ENCODE results near the gene MLXIP.

The MLXIP gene

GRCh38 chr12:122137229-122137628, 58.7 kb downstream of the MLXIP start:
- no peaks in the 10 kb centered on the region for H3F3A ChIP-seq (ENCODE audit: insufficient read depth)
- no peaks in the 10 kb centered on the region for H3K9me2 ChIP-seq (replicated peaks; ENCODE audit: insufficient read depth, low read length)
- H3K36me3 ChIP-seq (ENCODE audit: low read length) = no peaks in the 10 kb centered on the region
- no peak overlapping the region for H3K4me2 ChIP-seq (ENCODE audit: low read depth, low read length, poor library complexity, severe bottlenecking)
- no peak overlapping the region for H3K27ac ChIP-seq (ENCODE audit: low read depth, low read length)
- H4K20me1 ChIP-seq (ENCODE audit: low read depth, low read length) = no peaks in the 10 kb centered on the region
- no peaks in the 10 kb centered on the region for H3K79me2 ChIP-seq (ENCODE audit: insufficient read depth, low read length)
- no peaks in the 10 kb centered on the region for H3K27me3 ChIP-seq (ENCODE audit: low read length)
- no peak overlapping the region for H3K9ac ChIP-seq (ENCODE audit: low read length)
- TF ChIP-seq EZH2phosphoT487 (conservative IDR thresholded peaks at IDR 0.05; ENCODE audit: low read length) = no peak
- no peak for TF ChIP-seq CTCF (IDR thresholded peaks at IDR 0.05; ENCODE audit: insufficient read depth, low read length, poor library complexity, severe bottlenecking)
- no peaks in the 10 kb centered on the region for H3K9me3 ChIP-seq (ENCODE audit: insufficient read depth, low read length)
- H2AFZ ChIP-seq (ENCODE audit: low read depth, low read length, severe bottlenecking) = no peak overlapping the region
- H3K4me3 ChIP-seq (ENCODE audit: insufficient read depth, low read length, poor library complexity, severe bottlenecking) = no peak overlapping the region

- Histone ChIP-seq H3K79me2 (ENCODE audit: insufficient read depth, low read length) (no peaks in the 10 kb centered on the region), H3K4me2 (ENCODE audit: low read depth, low read length, poor library complexity, severe bottlenecking) (no peak overlapping the region), H3F3A (ENCODE audit: insufficient read depth) (no peaks in the 10 kb centered on the region), H3K4me3 (ENCODE audit: insufficient read depth, low read length, poor library complexity, severe bottlenecking) (no peak overlapping the region), H3K9me2 (replicated peaks; ENCODE audit: insufficient read depth, low read length) (no peaks in the 10 kb centered on the region), H2AFZ (ENCODE audit: low read depth, low read length, severe bottlenecking) (no peak overlapping the region), H3K27ac (ENCODE audit: low read depth, low read length) (no peak overlapping the region), H3K9ac (ENCODE audit: low read length) (no peak overlapping the region), H3K9me3 (ENCODE audit: insufficient read depth, low read length) (no peaks in the 10 kb centered on the region), H3K27me3 (ENCODE audit: low read length) (no peaks in the 10 kb centered on the region), H4K20me1 (ENCODE audit: low read depth, low read length) (no peaks in the 10 kb centered on the region), H3K36me3 (ENCODE audit: low read length) (no peaks in the 10 kb centered on the region)
- TF ChIP-seq EZH2phosphoT487 (conservative IDR thresholded peaks at IDR 0.05; ENCODE audit: low read length) (no peak), CTCF (IDR thresholded peaks at IDR 0.05; ENCODE audit: insufficient read depth, low read length, poor library complexity, severe bottlenecking) (no peak)
These were observed 59.1 kb downstream of the MLXIP start for GRCh38 chr12:122137681-122138080.

GRCh38 chr12:122138181-122138580, 59.6 kb downstream of the MLXIP start:
- no peaks in the 10 kb centered on the region for H3K36me3 ChIP-seq (ENCODE audit: low read length)

More at GRCh38 chr12:122138181-122138580, 59.6 kb downstream of the MLXIP start:
- Histone ChIP-seq H3K9me2 (replicated peaks; ENCODE audit: insufficient read depth, low read length) (no peaks in the 10 kb centered on the region), H3K27me3 (ENCODE audit: low read length) (no peaks in the 10 kb centered on the region), H3K4me2 (ENCODE audit: low read depth, low read length, poor library complexity, severe bottlenecking) (no peak overlapping the region), H3K4me3 (ENCODE audit: insufficient read depth, low read length, poor library complexity, severe bottlenecking) (no peak overlapping the region), H3K79me2 (ENCODE audit: insufficient read depth, low read length) (no peaks in the 10 kb centered on the region), H3K9ac (ENCODE audit: low read length) (no peak overlapping the region), H3K27ac (ENCODE audit: low read depth, low read length) (no peak overlapping the region), H4K20me1 (ENCODE audit: low read depth, low read length) (no peaks in the 10 kb centered on the region), H3F3A (ENCODE audit: insufficient read depth) (no peaks in the 10 kb centered on the region), H2AFZ (ENCODE audit: low read depth, low read length, severe bottlenecking) (no peak overlapping the region), H3K9me3 (ENCODE audit: insufficient read depth, low read length) (no peaks in the 10 kb centered on the region)
- TF ChIP-seq CTCF (IDR thresholded peaks at IDR 0.05; ENCODE audit: insufficient read depth, low read length, poor library complexity, severe bottlenecking) = no peak
